OCI-LY1 (cell line): ENCODE measurements around the gene IGFN1.

Experiments used
- H2AFZ ChIP-seq: fragments of 200-600 bp; sonication (generic), shearing (Covaris generic); 2 replicates; pipeline ENCODE4 v1.6.0; 2014; ENCODE audit warnings: antibody characterized with exemption, mild to moderate bottlenecking, low read length
- H3F3A ChIP-seq: fragments of 200-600 bp; sonication (generic), shearing (Covaris generic); 2 replicates; pipeline ENCODE4 v1.6.0; 2014; ENCODE audit warnings: mild to moderate bottlenecking, antibody characterized with exemption, low read length, moderate library complexity; ENCODE audit not compliant: insufficient read depth
- H3K27ac ChIP-seq: fragments of 200-600 bp; sonication (generic); 2 replicates; pipeline ENCODE4 v1.5.1; 2014; ENCODE audit warnings: low read length, mixed run types, mild to moderate bottlenecking, low read depth; ENCODE audit not compliant: poor library complexity, severe bottlenecking
- H3K27me3 ChIP-seq: fragments of 200-600 bp; sonication (generic); 2 replicates; pipeline ENCODE4 v1.6.0; 2014; ENCODE audit warnings: antibody characterized with exemption, mild to moderate bottlenecking, low read length, moderate library complexity; ENCODE audit not compliant: insufficient read depth
- H3K36me3 ChIP-seq: fragments of 200-600 bp; sonication (generic); 2 replicates; pipeline ENCODE4 v1.6.1; 2014; ENCODE audit warnings: mild to moderate bottlenecking, antibody characterized with exemption, low read length, moderate library complexity, mixed read lengths; ENCODE audit not compliant: insufficient read depth
- H3K4me1 ChIP-seq: fragments of 200-600 bp; sonication (generic); 2 replicates; pipeline ENCODE4 v1.5.1; 2014; ENCODE audit warnings: mild to moderate bottlenecking, low read length, moderate library complexity; ENCODE audit not compliant: insufficient read depth, severe bottlenecking
- H3K4me2 ChIP-seq: fragments of 200-600 bp; sonication (generic), shearing (Covaris generic); 2 replicates; pipeline ENCODE4 v1.6.1; 2014; ENCODE audit warnings: low read length
- H3K4me3 ChIP-seq: fragments of 200-600 bp; sonication (generic); 2 replicates; pipeline ENCODE4 v1.5.1; 2014; ENCODE audit warnings: low read length, low read depth, mild to moderate bottlenecking, mixed read lengths; ENCODE audit not compliant: poor library complexity, severe bottlenecking
- H3K79me2 ChIP-seq: fragments of 200-600 bp; shearing (Covaris generic); 2 replicates; pipeline ENCODE4 v1.6.1; 2016; ENCODE audit warnings: mixed run types, low read length, mixed read lengths; ENCODE audit not compliant: insufficient read depth
- H3K9ac ChIP-seq: fragments of 200-600 bp; sonication (generic), shearing (Covaris generic); 2 replicates; pipeline ENCODE4 v1.6.1; 2014; ENCODE audit warnings: mild to moderate bottlenecking, low read length, mixed read lengths
- H3K9me2 ChIP-seq: fragments of 200-600 bp; sonication (generic), shearing (Covaris generic); 2 replicates; pipeline ENCODE4 v1.6.1; 2014; ENCODE audit warnings: low read depth, mild to moderate bottlenecking, low read length, mixed read lengths
- H3K9me3 ChIP-seq: fragments of 200-600 bp; shearing (Covaris generic); 2 replicates; pipeline ENCODE4 v1.6.1; 2014; ENCODE audit warnings: low read length, mixed read lengths
- H4K20me1 ChIP-seq: fragments of 200-600 bp; sonication (generic), shearing (Covaris generic); 2 replicates; pipeline ENCODE4 v1.6.0; 2016; ENCODE audit warnings: mild to moderate bottlenecking, low read length; ENCODE audit not compliant: insufficient read depth
- EZH2 ChIP-seq: fragments of 200-600 bp; sonication (generic), shearing (Covaris generic); IDR thresholded peaks from 2 replicates; pipeline ENCODE4 v1.8.0; 2017; ENCODE audit warnings: borderline replicate concordance, mixed run types, mild to moderate bottlenecking, antibody characterized with exemption, low read length, moderate library complexity, mixed read lengths
- TF ChIP-seq, protein P1 (sequence below): fragments of 200-600 bp; sonication (generic), shearing (Covaris generic); IDR thresholded peaks from 2 replicates; pipeline ENCODE4 v1.5.1; 2017; ENCODE audit warnings: mild to moderate bottlenecking, antibody characterized with exemption, low read length, moderate library complexity, mixed read lengths

IGFN1 gene

DNA sequence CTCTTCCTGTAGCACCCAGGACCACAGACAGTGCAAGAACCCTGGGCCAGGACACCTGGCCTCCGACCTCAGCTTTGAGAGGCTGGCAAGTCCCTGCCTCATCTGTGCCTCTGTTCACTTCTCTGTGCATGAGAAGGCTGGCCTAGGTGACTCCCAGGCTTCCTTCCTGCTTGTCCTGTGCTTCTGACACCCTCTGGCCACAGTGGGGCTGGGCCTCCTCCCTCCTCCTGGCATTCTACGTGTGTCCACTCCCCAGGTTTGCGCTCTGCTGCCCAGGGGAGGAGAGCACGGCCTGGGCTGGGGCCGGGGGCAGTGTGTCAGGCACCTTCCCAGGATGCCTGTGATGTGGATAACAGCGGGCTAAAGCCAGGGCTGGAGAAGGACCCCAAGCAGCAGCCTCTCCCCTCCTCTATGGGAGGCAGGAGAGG is 62.3 kb downstream of the IGFN1 start:
- no peak overlapping the region for H3K4me3 ChIP-seq
- no peaks in the 10 kb centered on the region for H3K4me1 ChIP-seq
- H2AFZ ChIP-seq, result no peak overlapping the region
- no peaks in the 10 kb centered on the region for H3K79me2 ChIP-seq
- no peaks in the 10 kb centered on the region for H4K20me1 ChIP-seq
- no peaks in the 10 kb centered on the region for H3K27me3 ChIP-seq
- H3K9me3 ChIP-seq, result no peaks in the 10 kb centered on the region
- no peak overlapping the region for H3K9ac ChIP-seq
- H3K4me2 ChIP-seq, result no peak overlapping the region
- TF ChIP-seq EZH2, result no peak
- TF ChIP-seq, protein P1, sequence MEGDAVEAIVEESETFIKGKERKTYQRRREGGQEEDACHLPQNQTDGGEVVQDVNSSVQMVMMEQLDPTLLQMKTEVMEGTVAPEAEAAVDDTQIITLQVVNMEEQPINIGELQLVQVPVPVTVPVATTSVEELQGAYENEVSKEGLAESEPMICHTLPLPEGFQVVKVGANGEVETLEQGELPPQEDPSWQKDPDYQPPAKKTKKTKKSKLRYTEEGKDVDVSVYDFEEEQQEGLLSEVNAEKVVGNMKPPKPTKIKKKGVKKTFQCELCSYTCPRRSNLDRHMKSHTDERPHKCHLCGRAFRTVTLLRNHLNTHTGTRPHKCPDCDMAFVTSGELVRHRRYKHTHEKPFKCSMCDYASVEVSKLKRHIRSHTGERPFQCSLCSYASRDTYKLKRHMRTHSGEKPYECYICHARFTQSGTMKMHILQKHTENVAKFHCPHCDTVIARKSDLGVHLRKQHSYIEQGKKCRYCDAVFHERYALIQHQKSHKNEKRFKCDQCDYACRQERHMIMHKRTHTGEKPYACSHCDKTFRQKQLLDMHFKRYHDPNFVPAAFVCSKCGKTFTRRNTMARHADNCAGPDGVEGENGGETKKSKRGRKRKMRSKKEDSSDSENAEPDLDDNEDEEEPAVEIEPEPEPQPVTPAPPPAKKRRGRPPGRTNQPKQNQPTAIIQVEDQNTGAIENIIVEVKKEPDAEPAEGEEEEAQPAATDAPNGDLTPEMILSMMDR, result no peak
- H3F3A ChIP-seq, result no peaks in the 10 kb centered on the region
- no peaks in the 10 kb centered on the region for H3K9me2 ChIP-seq
- no peak overlapping the region for H3K27ac ChIP-seq
- no peaks in the 10 kb centered on the region for H3K36me3 ChIP-seq

DNA sequence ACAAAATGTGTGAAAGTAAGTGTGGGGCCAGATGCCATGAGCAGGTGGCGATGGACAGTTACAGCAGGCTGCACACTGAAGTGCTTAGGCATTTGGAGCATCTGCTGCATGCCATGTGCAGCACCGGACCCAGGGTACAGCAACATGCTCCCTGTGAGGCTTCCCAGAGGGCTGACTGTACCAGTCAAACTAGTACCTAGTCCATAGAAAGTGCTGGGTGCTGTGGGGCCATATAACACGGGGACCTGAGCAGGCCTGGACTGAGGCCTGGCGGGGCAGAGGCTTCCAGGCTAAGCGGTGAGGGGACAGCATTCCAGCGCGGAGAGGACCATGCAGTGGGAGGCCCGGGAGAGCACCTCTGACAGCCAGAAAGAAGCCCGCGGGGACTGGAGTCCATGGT is 62.8 kb downstream of the IGFN1 start:
- no peak overlapping the region for H3K4me3 ChIP-seq
- no peaks in the 10 kb centered on the region for H3K4me1 ChIP-seq
- no peaks in the 10 kb centered on the region for H3K9me2 ChIP-seq
- H3K9me3 ChIP-seq, result no peaks in the 10 kb centered on the region
- H3K79me2 ChIP-seq, result no peaks in the 10 kb centered on the region
- H3F3A ChIP-seq, result no peaks in the 10 kb centered on the region
- H4K20me1 ChIP-seq, result no peaks in the 10 kb centered on the region
- no peak overlapping the region for H3K9ac ChIP-seq
- H3K27ac ChIP-seq, result no peak overlapping the region
- no peak overlapping the region for H2AFZ ChIP-seq
- TF ChIP-seq, protein P1, result no peak
- TF ChIP-seq EZH2, result no peak
- no peaks in the 10 kb centered on the region for H3K36me3 ChIP-seq
- no peak overlapping the region for H3K4me2 ChIP-seq
- no peaks in the 10 kb centered on the region for H3K27me3 ChIP-seq

DNA sequence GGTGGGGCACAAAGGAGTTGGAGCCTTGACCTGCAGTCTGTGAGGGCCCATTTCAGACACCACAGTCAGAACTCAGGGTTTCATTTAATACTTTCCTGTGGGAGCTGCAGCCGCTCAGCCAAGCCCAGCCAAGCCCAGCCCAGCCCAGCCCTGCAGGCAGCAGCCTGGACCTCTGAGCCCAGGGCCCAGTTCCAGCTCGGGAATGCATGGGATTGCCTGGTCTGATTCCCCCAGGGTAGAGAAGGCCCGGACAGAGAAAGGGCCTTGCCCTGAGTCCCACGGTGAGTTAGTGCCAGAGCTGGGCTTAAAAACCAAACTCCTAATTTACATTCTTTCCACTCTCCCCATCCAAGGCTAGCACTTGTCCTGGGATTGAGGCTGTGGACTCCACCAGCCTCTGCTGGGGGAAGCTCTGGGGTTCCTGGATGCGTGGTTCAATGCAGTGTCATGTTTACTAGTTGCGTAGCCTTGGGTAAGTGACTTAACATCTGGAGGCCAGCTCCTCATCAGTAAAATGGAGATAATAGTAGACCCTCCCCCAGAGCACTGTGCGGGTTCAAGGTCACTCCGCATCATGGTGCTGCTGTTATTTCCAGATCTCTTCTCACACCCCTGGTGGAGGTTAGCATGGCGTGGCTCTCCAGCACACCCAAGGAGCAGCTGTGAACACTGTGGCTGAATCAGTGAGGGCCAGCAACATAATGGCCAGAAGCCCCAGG is 63.4 kb downstream of the IGFN1 start:
- Histone ChIP-seq H3K9me3 (no peaks in the 10 kb centered on the region), H3K4me3 (no peak overlapping the region), H3K27me3 (no peaks in the 10 kb centered on the region), H3K9ac (no peak overlapping the region), H3K27ac (no peak overlapping the region), H3F3A (no peaks in the 10 kb centered on the region), H3K36me3 (no peaks in the 10 kb centered on the region), H3K4me2 (no peak overlapping the region), H3K79me2 (no peaks in the 10 kb centered on the region), H3K9me2 (no peaks in the 10 kb centered on the region), H2AFZ (no peak overlapping the region), H3K4me1 (no peaks in the 10 kb centered on the region), H4K20me1 (no peaks in the 10 kb centered on the region)
- TF ChIP-seq, protein P1, result no peak
- no peak for TF ChIP-seq EZH2
